K562 (cell line): Measurements from ENCODE around the gene PIK3R1. TPM values are rescaled to one million over a fixed set of nuclear protein-coding genes. Genes with fewer than 3 reads are reported as not detected.

Experiments used
- ATAC-seq: fragments of 200-7000 bp; cut with Tn5 transposase; 3 replicates; pipeline ENCODE4 v1.9.1; 2020; ENCODE audit warnings: moderate library complexity
- BruUV-seq: library from RNA; stranded (reverse); fragments of 400-500 nt; replicated peaks from 2 replicates; lab custom pipeline; 2021; lab: Mats Ljungman, UMichigan
- CTCF ChIA-PET: fragments of 300-600 bp; formaldehyde crosslinking; extraction: SDS; loops from one replicate; lab custom pipeline; 2021; ENCODE audit warnings: low intra/inter-chr PET ratio; lab: Yijun Ruan, JAX
- POLR2A ChIA-PET: fragments of 300-600, 350-650 bp; sonication (Branson Sonifier 250); formaldehyde crosslinking; extraction: SDS; loops from one replicate; lab custom pipeline; 2021; ENCODE audit warnings: antibody characterized with exemption, inconsistent platforms; lab: Yijun Ruan, JAX
- DNase-seq, 4 experiments: peaks; one replicate each; pipeline versions ENCODE4 v3.0.0 to v3.0.0-alpha.2; 2011 to 2018; ENCODE audit warnings: low spot score in 3 of 4, mixed read lengths in 3 of 4; ENCODE audit errors: extremely low read depth in 1 of 4
- FAIRE-seq: peaks from 2 replicates; lab custom pipeline; 2011; peaks lifted over from hg19 to GRCh38; lab: Jason Lieb, UNC
- H2AFZ ChIP-seq: 2 replicates; pipeline ENCODE4 v1.6.0; 2011; ENCODE audit warnings: low read depth, low read length, control low read depth, inconsistent platforms
- H3K27ac ChIP-seq: fragments of 200-600 bp; 3 replicates; pipeline ENCODE4 v1.8.0; 2011; ENCODE audit warnings: low read depth, mild to moderate bottlenecking, control low read depth, inconsistent platforms, low read length, moderate library complexity, mixed read lengths; ENCODE audit errors: extremely low read depth
- H3K27me3 ChIP-seq, 2 experiments: fragments of 300-600 bp in 1 of 2; 2 replicates in 1 of 2; 3 replicates in 1 of 2; pipeline versions ENCODE4 v1.6.0 to v1.8.0; 2011; ENCODE audit warnings: inconsistent platforms in 2 of 2, low read length in 2 of 2, mild to moderate bottlenecking in 1 of 2, mixed read lengths in 1 of 2, moderate library complexity in 1 of 2; ENCODE audit not compliant: control insufficient read depth in 2 of 2, insufficient read depth in 2 of 2
- H3K36me3 ChIP-seq: fragments of 300-600 bp; 3 replicates; pipeline ENCODE4 v1.8.0; 2011; ENCODE audit warnings: mild to moderate bottlenecking, low read length, inconsistent platforms; ENCODE audit not compliant: control insufficient read depth, insufficient read depth
- H3K4me1 ChIP-seq, 2 experiments: fragments of 200-600 bp in 1 of 2; replicated peaks in 1 of 2; 2 replicates in 1 of 2; 3 replicates in 1 of 2; pipeline versions ENCODE4 v1.5.1 to v1.8.0; 2011; ENCODE audit warnings: inconsistent platforms in 2 of 2, low read length in 2 of 2, mild to moderate bottlenecking in 1 of 2, mixed read lengths in 1 of 2, moderate library complexity in 1 of 2; ENCODE audit not compliant: control insufficient read depth in 2 of 2, insufficient read depth in 2 of 2
- H3K4me2 ChIP-seq: 2 replicates; pipeline ENCODE4 v1.6.1; 2011; ENCODE audit warnings: low read length, control low read depth, inconsistent platforms, mixed read lengths; ENCODE audit not compliant: insufficient read depth
- H3K4me3 ChIP-seq: fragments of 200-600 bp; sonication (generic), shearing (Covaris generic); 2 replicates; pipeline ENCODE4 v1.5.1; 2016; ENCODE audit warnings: control low read depth, inconsistent platforms
- H3K79me2 ChIP-seq: fragments of 200-600 bp; 3 replicates; pipeline ENCODE4 v1.8.0; 2011; ENCODE audit warnings: low read length, inconsistent platforms; ENCODE audit not compliant: control insufficient read depth, insufficient read depth
- H3K9ac ChIP-seq, 2 experiments: 2 replicates each; pipeline versions ENCODE4 v1.6.0 to v1.6.1; 2011; ENCODE audit warnings: low read depth in 2 of 2, low read length in 2 of 2, control low read depth in 1 of 2, inconsistent platforms in 1 of 2, mild to moderate bottlenecking in 1 of 2, mixed read lengths in 1 of 2; ENCODE audit not compliant: insufficient read depth in 1 of 2
- H3K9me1 ChIP-seq: one replicate; pipeline ENCODE4 v1.6.0; 2011; ENCODE audit warnings: inconsistent platforms, mild to moderate bottlenecking, low read length, moderate library complexity; ENCODE audit not compliant: control insufficient read depth, insufficient read depth
- H3K9me3 ChIP-seq: replicated peaks from 2 replicates; pipeline ENCODE4 v1.5.1; 2011; ENCODE audit warnings: low read depth, low read length, inconsistent platforms; ENCODE audit not compliant: control insufficient read depth, insufficient read depth
- H4K20me1 ChIP-seq: replicated peaks from 2 replicates; pipeline ENCODE4 v1.6.1; 2011; ENCODE audit warnings: low read length, inconsistent platforms, mixed read lengths; ENCODE audit not compliant: control insufficient read depth, insufficient read depth
- ATF1 ChIP-seq, 2 experiments: fragments of 450-650 bp in 1 of 2; IDR thresholded peaks; 2 replicates each; pipeline ENCODE4 v1.6.1; 2016; ENCODE audit warnings: missing compliant biosample characterization in 1 of 2, missing genetic modification characterization in 1 of 2
- BRF2 ChIP-seq: IDR thresholded peaks from 3 replicates; pipeline ENCODE4 v1.6.1; 2011; ENCODE audit warnings: borderline replicate concordance, mild to moderate bottlenecking; ENCODE audit not compliant: insufficient read length, insufficient read depth
- CEBPZ ChIP-seq: fragments of 150-350 bp; IDR thresholded peaks from 2 replicates; pipeline ENCODE4 v1.6.1; 2014; ENCODE audit warnings: low read depth, mild to moderate bottlenecking, low read length, borderline replicate concordance
- E2F4 ChIP-seq: sonication (generic); formaldehyde crosslinking; IDR thresholded peaks from 2 replicates; pipeline ENCODE4 v1.8.0; 2022; ENCODE audit warnings: mild to moderate bottlenecking, low read depth, missing genetic modification reagents
- RB1 ChIP-seq: fragments of 450-650 bp; IDR thresholded peaks from 2 replicates; pipeline ENCODE4 v1.6.1; 2017; ENCODE audit warnings: low read depth, mild to moderate bottlenecking
- TCF7L2 ChIP-seq: fragments of 150-350 bp; IDR thresholded peaks from 2 replicates; pipeline ENCODE4 v1.6.1; 2016; ENCODE audit warnings: low read depth, mild to moderate bottlenecking, low read length, moderate library complexity
- ZNF121 ChIP-seq: sonication (generic); formaldehyde crosslinking; conservative IDR thresholded peaks from 2 replicates; pipeline ENCODE4 v1.8.0; 2022; ENCODE audit warnings: missing genetic modification reagents
- ZNF232 ChIP-seq: sonication (generic); formaldehyde crosslinking; IDR thresholded peaks from 2 replicates; pipeline ENCODE4 v1.8.0; 2022; ENCODE audit warnings: mild to moderate bottlenecking, missing genetic modification reagents
- whole genome bisulfite sequencing: fragments of 100-300 bp; shearing (Covaris generic); methylation state at CpG from one replicate; pipeline ENCODE4 v1.1.6; 2016; ENCODE audit warnings: low coverage, mixed read lengths; ENCODE audit not compliant: insufficient coverage; ENCODE audit errors: missing lambda C conversion rate; 5-methylcytosine and 5-hydroxymethylcytosine counted together
- in situ Hi-C: fragments of 300-500 bp; cut with MboI; formaldehyde crosslinking; loops from 4 replicates; pipeline ENCODE4 v1.15.0; 2018; ENCODE audit warnings: inconsistent platforms, mixed read lengths
- intact Hi-C: fragments of 100-400 bp; cut with micrococcal nuclease; formaldehyde crosslinking; loops from 2 replicates; pipeline ENCODE4 v1.14.2; 2022
- polyA plus RNA-seq, 8 experiments: library from polyadenylated mRNA; depleted of rRNA in 4 of 8; stranded (reverse) in 5 of 8; unstranded in 3 of 8; fragments of >200 nt; fragmentation: Nextera tagmentation in 2 of 8; fragmentation: Illumina TruSeq in 1 of 8; extraction: Ambion mirVana in 2 of 8; extraction: Trizol in 1 of 8; gene quantifications; 2 replicates each; pipeline versions ENCODE4 v1.2.1 to v1.2.3, GENCODE V29; 2011 to 2014; ENCODE audit warnings: inconsistent platforms in 1 of 8, missing spikeins in 1 of 8
- total RNA-seq, 7 experiments: library from RNA; depleted of rRNA in 6 of 7; stranded (reverse); fragments of >200 nt in 6 of 7; fragmentation: Illumina TruSeq in 2 of 7; extraction: Trizol in 2 of 7; gene quantifications; 2 replicates each; pipeline versions ENCODE4 v1.2.1 to v1.2.3, GENCODE V29; 2011 to 2021; ENCODE audit warnings: low replicate concordance in 1 of 7

Gene PIK3R1
- total and polyA plus RNA-seq, 9 of the 15 experiments (the other 6 are each of a cell fraction or from before 2014, with no cell fraction given): 1.1 to 9.7 (median 4.8) TPM

- no peaks in the 10 kb centered on the region for H3K79me2 ChIP-seq
- no peak for ATAC-seq
Observed at GRCh38 chr5:68268101-68268851, 52.7 kb downstream of the PIK3R1 start.

More at GRCh38 chr5:68268101-68268851, 52.7 kb downstream of the PIK3R1 start:
- intact Hi-C loops (no loop called here), in situ Hi-C loops (no loop called here)
- no peak for DNase-seq
- Histone ChIP-seq H3K4me2 (no peak overlapping the region), H3K27me3 (no peaks in the 10 kb centered on the region; a peak in 1 of 5 replicates), H3K27ac (no peak overlapping the region), H2AFZ (no peak overlapping the region), H3K36me3 (no peaks in the 10 kb centered on the region), H3K9me1 (no peaks in the 10 kb centered on the region), H3K9ac (no peak overlapping the region), H4K20me1 (no peaks in the 10 kb centered on the region; the same call in 1 of the 2 replicates), H3K4me3 (no peak overlapping the region), H3K9me3 (no peaks in the 10 kb centered on the region), H3K4me1 (no peaks in the 10 kb centered on the region; a peak in 1 of 5 replicates)
- CTCF ChIA-PET: no interaction called here
- WGBS: 11% methylated on average over 3 of the region's 3 CpGs
- no TSS peak for BruUV-seq
- no peak for TF ChIP-seq BRF2
- TF ChIP-seq CEBPZ: no peak
- TF ChIP-seq ZNF232: no peak
- TF ChIP-seq RB1: no peak
- TF ChIP-seq ZNF121 (CRISPR knock-in tag): no peak
- no peak for TF ChIP-seq ATF1 (CRISPR knock-in tag; IDR thresholded peaks at IDR 0.05)
- TF ChIP-seq ATF1 (tag; IDR thresholded peaks at IDR 0.05): no peak
- no peak for TF ChIP-seq E2F4 (CRISPR knock-in tag)
- no peak for TF ChIP-seq TCF7L2
- POLR2A ChIA-PET: interaction anchor here (0.6 kb wide), 1 partner anchor 215 kb away, joined by 3 read pairs; no protein-coding TSS in a partner anchor
- peak; percentile 35 for FAIRE-seq
